ENCODE data around the gene VPS33B.

GRCh38 chr15:90957031-90957790 lies 65.2 kb downstream of the VPS33B start:
- TF ChIP-seq CREB1 (IDR thresholded peaks at IDR 0.05; ENCODE audit: low read depth) (no peak), EP300 (IDR thresholded peaks at IDR 0.05; ENCODE audit: borderline replicate concordance) (no peak), CEBPB (IDR thresholded peaks at IDR 0.05) (no peak), EGR1 (IDR thresholded peaks at IDR 0.05) (no peak), REST (IDR thresholded peaks at IDR 0.05; ENCODE audit: low read depth) (no peak), FOXM1 (IDR thresholded peaks at IDR 0.05; ENCODE audit: borderline replicate concordance, low read depth) (no peak), MAX (IDR thresholded peaks at IDR 0.05) (no peak), RAD21 (IDR thresholded peaks at IDR 0.05; ENCODE audit: low read depth) (no peak), USF1 (IDR thresholded peaks at IDR 0.05) (no peak), YY1 (IDR thresholded peaks at IDR 0.05; ENCODE audit: low read depth) (no peak), NFIC (IDR thresholded peaks at IDR 0.05) (no peak), TAF1 (IDR thresholded peaks at IDR 0.05; ENCODE audit: low read depth) (no peak), ZBTB7A (IDR thresholded peaks at IDR 0.05; ENCODE audit: low read depth) (no peak), TCF12 (IDR thresholded peaks at IDR 0.05; ENCODE audit: low read depth) (no peak)

All from Ishikawa (cell line).